GM19395 (cell line): ENCODE results near the gene ANKRD13D.
"Not testable (repeated sequence)": the region's sequence is repeated elsewhere in the genome, so short reads cannot be mapped to it uniquely, and the experiment has no call there.

ENCODE experiments used
- ATAC-seq: cut with Tn5 transposase; IDR thresholded peaks from one replicate; pipeline ENCODE4 v1.9.1; 2021; ENCODE audit warnings: mild to moderate bottlenecking, moderate library complexity; ENCODE audit not compliant: unreplicated experiment

Gene ANKRD13D

DNA sequence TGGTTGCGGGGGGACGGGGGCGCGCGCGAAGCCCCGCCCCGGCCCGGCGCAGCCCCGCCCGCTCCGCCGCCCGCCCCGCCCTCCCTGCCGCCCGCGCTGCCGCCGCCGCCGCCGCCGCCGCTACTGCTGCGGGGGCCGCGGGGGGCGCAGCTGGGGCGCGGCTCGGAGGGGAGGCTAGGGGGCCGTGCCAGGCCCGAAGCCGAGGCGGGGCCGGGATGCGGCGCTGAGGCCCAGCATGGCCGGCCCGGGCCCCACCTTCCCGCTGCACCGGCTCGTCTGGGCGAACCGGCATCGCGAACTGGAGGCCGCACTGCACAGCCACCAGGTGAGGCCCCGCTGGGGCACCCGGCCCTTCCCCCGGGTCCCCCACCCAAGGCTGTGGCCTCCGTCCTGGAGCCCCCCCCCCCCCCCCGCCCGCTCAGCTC lies at the start of gene ANKRD13D:
Gene ANKRD13D (plus strand): TSS at position 78 of the 425 bp plus-strand sequence. CDS start 158 bp downstream, at position 236.
- peak; percentile 6 for ATAC-seq

DNA sequence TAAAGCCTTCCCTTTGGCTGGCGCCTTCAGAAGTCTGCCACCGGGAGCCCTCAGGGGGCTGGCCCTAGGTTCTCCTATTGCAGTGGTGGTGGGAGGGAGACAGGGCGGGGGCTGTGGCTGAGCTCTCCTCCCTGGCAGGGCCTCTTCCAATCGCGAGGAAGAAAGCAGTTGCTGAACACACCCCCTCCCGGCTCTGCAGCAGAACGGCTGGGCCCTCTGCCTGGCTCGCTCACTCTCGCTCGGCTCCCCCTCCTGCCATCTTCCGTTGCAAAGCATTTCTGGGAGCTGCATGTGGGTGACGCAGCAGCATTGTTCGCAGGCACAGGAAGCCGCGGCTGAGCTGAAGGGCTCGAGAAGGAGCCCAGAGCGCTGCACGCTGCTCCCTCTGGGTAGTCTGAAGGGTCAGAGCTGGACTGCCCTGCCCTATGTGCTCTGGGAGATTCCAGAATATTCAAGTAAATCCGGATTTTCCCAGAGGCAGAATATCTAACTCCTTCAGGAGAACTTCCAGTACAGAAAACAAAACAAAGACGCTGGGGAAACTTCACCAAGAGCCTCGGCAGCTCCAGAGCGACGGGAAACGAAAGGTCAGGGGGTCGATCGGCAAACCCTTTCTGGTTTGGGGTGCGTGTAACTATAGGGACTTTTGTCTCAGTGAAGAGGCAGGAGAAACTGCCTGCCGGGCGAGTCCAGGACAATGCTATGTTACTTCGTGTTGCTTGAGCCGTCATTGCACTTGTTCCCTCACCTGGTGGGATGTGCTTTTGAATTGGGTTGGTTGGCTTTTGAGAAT lies 49.1 kb upstream of the ANKRD13D start:
- ATAC-seq, result peak; percentile 81

DNA sequence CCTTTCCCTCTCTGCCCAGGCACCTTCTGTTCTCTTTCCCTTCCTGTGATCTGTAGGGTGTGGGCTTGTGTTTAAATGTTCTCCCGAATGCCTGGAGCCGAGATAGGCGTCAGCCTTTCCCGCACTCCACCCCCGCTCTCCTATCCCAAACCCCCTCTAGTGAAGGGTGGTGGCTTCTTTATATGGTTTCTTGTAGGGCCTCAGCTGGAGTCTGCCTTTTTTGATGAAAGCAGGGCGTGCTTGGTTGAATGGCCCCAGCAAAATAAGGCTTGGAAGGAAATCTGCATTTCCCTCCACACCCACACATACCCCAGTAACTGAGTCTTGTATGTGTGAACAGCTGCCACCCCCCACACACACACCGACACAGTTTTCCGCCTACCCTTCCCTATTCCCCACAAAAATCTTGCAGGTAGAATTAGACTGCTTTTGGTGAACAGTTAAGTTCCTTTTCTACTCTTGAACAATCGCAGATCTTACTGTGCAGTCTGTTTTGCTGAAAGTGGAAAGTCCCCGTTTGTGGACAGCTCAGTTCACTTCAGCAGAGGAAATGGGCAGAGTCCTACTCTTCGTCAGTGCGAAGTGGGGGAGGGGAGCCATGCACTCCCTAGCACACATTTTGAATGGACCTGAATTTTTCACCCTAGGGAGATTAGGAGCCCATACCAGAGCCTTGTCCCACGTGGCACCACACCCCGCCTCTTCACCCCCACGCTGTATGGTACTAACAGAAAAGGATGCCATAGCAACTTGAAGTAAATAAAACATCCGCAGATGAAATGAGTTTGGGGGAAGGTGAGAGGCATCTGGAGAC lies 48.3 kb upstream of the ANKRD13D start:
- peak; percentile 37 for ATAC-seq

DNA sequence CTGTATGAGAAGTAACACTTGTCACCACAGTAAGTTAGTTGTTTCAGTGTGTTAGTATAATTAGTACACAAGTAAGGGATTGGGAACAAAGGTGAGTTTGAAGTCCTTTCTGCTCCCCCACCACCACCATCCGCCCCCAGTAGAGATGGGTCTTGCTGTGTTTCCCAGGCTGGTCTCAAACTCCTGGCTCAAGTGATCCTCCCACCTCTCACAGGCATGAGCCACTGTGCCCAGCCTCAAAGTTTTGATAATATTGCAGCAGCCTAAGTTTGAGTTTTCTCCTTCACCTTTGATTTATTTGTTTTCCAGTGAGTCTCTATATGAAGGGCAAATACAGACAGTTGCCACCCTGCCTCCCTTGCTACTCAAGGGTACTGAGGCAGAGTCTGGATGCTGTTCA lies 46.6 kb upstream of the ANKRD13D start:
- ATAC-seq, result no peak

DNA sequence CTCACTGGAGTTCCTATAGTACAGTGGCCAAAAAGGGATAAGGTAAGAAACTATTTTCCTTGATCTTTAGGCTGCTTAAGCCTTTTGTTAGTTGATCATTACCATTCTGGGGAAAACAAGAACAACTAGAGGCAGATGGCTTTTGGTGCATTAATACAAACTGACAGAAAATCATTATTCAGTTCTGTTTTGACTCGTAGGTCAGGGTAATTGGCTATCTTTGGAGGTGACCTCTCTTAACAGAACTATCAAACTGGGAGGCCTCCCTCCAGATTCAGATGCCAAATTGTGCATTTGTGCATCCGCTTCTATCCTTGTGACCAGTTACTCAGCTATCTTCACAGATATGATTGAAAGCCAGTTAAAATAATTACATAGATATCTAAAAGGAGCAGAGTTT lies 46.1 kb upstream of the ANKRD13D start:
- ATAC-seq, result no peak

DNA sequence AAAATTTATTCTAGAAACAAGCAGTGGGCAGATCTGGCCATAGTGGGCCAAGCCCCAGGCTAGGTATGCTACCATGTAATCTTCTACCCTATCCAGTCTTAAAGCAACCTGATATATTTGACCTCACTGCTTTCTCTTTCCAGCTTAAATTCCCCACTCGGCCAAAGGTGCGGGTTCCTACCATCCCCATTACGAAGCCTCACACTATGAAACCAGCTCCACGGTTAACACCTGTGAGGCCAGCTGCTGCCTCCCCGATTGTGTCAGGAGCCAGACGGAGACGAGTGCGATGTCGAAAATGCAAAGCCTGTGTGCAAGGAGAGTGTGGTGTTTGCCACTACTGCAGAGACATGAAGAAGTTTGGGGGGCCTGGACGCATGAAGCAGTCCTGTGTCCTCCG lies 44.1 kb upstream of the ANKRD13D start:
- no peak for ATAC-seq

DNA sequence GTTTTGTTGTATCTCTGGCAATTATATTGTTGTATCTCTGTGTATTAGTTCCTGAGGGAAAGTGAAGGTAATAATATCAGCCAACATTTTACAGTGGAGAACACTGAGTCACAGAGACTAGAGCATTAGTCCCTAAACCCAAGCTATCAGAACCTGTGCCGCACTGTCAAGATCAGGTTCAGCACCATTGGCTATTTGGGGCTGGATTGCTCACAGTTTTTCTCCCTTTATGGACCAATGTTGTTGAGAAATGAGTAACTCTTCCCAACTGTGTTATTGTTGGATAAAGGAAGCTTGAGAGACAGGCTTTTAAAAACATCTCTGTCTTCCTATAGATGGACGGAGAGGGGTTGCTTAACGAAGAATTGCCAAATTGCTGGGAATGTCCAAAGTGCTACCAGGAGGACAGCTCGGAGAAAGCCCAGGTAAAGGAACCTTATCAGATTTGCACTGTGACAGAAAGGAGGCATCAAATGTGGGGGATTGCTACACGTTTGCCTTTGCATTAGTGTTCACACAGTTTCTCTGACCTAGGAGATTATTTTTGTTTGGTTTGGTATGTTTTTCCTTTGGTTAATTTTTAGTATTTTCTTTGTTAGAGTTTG lies 41.1 kb upstream of the ANKRD13D start:
- ATAC-seq, result no peak

DNA sequence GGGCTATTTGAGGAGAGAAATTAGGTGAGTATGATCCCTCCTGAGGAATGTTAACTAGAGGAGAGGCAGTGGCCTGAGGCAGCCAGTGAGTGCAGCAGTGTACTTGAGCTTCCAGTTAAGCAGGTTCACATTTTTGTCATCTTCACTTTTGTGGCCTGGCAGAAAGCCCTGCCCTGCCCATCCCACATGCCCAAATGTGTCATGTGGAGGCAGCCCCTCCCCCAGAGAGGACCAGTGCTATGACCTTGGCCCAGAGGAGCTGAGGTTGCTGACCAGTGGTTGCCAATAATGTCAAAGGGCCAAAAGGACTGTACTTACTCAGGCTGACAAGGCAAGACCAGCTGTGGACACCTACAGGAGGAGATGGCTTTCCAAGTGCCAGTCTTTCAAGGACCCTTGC lies 40.5 kb upstream of the ANKRD13D start:
- no peak for ATAC-seq

DNA sequence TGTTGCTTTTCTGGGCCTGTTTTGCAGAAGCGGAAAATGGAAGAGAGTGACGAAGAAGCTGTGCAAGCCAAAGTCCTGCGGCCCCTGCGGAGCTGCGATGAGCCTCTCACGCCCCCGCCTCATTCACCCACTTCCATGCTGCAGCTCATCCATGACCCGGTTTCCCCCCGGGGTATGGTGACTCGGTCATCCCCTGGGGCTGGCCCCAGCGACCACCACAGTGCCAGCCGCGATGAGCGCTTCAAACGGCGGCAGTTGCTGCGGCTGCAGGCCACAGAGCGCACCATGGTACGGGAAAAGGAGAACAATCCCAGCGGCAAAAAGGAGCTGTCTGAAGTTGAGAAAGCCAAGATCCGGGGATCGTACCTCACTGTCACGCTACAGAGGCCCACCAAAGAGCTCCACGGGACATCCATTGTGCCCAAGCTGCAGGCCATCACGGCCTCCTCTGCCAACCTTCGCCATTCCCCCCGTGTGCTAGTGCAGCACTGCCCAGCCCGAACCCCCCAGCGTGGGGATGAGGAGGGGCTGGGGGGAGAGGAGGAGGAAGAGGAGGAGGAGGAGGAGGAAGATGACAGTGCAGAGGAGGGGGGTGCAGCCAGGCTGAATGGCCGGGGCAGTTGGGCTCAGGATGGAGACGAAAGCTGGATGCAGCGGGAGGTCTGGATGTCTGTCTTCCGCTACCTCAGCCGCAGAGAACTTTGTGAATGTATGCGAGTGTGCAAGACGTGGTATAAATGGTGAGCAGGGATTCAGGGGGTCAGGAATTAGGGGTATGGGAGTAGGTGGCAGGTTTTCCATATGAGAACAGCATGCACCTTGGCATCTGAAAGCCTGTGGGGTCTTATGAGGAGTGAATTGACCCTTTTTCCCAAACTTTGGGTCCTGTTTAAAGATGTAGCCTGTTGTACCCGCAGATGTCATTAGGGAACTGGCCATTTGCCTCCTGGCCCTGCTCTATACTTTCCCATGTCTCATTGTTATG lies 38.8 kb upstream of the ANKRD13D start:
- no peak for ATAC-seq

DNA sequence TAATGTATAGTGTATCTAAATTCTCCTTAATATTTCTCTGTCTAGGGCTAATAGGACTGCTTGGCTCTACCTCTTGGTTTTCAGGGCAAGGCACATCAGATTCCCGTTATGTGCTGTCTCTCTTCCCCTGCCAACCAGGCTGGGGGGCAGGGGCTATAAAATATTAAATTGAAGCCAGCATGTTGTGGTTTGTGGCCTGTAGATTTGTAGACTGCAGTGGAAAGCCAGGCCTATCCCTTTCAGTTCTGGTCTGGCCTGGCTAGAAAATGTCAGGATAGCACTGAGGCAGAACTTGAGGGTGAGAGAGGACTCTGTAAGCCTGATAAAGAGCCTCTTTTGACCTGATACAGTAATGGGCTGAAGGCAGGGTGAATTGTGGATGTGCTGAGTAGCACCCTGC lies 37.3 kb upstream of the ANKRD13D start:
- no peak for ATAC-seq

DNA sequence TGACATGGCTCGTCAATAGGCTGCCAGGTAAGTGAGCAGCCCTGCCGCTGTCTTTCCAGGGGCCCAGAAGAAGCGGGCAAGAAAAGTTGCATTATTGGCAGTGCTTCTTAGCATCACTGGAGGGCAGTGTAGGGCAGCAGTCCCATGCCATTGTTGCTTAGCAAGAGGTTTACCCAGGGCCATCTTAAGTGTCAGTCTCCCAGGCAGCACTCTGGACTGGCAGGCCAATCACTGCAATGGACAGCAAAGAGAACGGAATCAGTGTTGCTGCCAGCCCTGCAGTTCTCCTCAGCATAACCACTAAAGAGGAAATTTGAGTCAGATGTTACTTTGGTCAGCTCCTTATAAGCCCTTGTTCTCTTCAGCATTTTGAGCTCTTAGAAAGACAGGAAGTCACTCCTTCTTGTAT lies 36.3 kb upstream of the ANKRD13D start:
- ATAC-seq, result no peak

DNA sequence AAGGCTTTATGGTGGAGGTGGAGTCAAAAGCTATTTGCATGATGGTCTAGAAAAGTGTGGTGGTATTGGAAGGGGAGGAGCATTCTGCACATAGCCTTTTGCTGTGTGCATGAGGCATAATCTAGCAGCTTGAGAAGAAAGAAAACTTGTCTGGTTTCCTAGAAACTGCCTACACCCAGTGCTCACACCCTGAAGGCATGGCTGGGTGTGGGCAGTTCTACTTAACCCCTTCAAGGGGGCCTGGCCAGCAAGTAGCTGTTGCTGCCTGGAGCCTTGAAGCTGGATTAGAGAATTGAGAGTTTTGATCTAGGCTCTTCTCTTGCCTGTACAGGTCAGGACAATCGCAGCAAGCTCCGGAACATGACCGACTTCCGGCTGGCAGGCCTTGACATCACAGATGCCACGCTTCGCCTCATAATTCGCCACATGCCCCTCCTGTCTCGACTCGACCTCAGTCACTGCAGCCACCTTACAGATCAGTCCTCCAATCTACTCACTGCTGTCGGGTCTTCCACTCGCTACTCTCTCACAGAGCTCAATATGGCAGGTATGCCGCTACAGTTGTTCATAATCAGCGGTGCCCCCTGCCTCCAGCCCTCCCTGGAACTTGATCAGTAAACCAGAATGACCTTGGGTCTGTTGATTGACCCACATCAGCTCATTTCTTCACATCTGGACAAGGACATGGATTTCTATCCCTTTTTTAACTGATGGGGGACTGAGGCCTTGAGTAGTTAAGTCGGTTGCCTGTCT lies 35.1 kb upstream of the ANKRD13D start:
- no peak for ATAC-seq

DNA sequence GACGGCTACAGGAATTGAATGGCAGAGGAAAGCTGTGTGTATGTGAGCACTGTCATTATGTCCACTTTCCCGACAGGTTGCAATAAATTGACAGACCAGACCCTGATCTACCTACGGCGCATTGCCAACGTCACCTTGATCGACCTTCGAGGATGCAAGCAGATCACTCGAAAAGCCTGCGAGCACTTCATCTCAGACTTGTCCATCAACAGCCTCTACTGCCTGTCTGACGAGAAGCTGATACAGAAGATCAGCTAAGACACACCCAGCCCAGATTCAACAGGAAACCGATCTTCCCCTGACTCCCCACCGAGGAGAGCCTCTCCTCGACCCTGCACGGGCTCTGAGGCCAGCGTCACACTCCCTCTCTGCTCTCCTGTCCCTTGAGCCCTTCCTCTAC lies 34.3 kb upstream of the ANKRD13D start:
- no peak for ATAC-seq

DNA sequence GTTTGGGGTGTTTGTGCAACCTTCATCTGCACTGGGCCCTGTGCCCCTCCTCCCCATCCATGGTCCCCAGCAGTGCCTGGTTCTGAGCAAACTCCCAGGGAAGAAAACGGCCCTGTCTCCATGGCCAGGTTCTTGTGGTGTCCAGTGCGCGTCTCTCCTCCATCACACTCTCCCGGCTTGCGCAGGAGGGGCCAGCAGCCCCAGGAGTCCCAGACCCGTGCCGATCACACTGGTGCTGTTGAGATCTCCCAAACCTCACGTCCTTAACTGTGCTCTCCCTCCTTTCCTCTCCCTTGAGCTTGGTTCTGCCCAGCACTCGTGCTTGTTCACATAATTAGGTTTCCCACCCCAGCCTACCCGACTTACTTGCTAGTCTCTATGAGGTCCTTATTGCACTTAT lies 33.8 kb upstream of the ANKRD13D start:
- ATAC-seq, result no peak

DNA sequence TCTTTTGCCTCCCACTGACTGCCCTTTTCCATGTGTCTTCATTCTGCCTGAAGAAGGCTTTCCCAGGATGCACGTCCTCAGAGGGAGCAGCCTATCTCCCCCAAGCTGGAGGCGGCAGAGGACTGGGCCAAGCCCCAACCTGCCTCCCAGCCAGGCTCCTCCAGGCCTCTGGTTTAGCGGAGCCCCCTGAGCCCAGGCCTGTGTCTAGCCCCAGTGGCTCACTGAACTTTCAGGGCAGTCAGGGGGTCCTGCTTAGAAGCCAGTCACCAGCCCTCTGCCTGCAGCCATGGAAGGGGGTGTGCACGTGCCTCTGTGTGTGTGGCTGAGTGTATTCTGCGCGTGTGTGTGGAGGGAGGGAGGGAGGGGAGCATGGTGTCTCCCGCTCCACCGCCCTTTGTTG lies 33.2 kb upstream of the ANKRD13D start:
- ATAC-seq, result no peak

DNA sequence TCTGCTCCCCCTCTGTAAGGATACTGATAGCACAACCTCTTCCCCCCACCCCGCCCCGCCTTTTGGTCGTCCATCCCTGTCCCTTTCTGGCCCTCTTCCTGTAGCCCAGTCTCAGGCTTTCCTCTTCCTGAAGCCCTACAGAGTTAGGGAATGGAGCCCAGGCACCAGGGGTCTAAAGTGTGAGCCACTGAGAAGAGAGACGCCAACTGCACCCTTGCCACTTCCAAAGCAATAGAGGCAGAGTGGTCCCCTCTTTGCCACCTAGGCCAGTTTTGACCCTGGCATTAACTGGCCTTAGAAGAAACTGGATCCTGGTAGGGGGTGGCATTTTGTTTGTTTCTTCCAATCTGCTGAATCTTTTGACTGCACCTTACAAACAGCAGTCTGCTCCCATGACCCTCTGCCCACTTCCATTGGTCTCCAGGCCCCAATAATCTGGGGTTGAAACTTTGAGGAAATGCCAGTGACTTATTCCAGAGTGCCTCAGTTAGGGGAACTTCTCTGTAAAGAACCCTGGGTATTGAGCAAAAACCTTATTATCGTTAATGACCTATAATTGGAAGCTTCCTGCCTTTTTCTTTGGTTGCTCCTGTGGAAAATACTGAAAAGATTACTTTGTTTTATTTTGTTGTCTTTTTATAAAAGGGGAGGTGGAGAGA lies 32.5 kb upstream of the ANKRD13D start:
- no peak for ATAC-seq

DNA sequence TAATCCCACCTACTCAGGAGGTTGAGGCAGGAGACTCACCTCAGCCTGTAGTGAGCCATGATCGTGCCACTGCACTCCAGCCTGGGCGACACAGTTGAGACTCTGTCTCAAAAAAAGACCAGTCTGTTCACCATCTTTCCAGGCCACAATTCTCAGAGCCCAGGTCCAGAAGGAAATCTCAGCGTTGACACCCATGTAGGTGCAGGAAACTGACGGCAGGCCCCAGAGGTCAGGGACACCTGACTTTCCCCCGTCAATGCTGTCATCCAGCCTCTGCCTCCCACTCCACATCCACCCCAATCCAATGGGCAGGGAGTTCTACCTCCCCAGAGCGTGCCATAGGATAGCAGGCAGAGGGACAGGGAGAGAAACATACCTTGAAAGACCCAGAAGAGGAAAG lies 28.7 kb upstream of the ANKRD13D start:
- no peak for ATAC-seq

DNA sequence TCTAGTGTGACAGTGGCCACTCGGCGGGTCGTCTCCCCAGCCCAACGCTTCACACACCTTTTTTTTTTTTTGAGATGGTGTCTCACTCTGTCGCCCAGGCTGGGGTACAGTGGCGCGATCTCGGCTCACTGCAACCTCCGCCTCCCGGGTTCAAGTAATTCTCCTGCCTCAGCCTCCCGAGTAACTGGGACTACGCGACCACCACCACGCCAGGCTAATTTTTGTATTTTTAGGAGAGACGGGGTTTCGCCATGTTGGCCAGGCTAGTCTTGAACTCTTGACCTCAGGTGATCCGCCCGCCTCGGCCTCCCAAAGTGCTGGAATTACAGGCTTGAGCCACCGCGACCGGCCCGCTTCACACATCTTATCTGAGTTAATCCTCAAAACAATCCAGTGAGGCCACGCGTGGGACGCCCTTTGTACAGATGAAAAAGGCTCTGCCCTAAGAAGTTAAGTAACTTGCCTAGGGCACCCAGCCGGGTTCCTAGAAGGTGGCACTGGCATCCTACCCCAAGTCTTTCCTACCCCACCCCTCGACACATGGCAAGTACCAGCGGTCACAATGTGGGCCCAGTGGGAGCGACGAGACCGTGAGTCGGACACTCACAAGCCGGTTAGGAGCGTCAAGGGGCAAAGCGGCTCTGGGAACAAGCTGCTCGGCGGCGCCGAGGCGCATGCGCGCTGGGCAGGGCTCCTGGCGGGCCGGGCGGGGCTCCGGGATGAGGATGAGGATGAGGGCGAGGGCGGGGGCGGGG lies 28.0 kb upstream of the ANKRD13D start:
- not testable (repeated sequence) for ATAC-seq

DNA sequence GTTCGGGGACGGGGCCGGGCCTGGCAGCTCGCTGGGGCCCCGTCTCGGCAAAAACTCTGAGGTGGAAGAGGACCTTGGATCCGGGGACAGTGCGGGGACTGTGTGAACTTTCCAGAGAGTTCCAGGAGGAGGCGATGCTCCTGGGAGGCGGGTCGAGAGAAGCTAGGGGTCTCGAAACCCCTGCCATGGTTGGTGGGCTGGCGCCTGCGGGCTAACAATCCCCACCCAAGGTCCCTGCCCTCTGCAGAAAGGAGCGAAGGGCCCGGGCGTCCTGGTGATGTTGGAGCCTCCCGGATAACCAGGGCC lies 27.5 kb upstream of the ANKRD13D start:
- no peak for ATAC-seq
